GM21528 (cell line): Measurements from ENCODE around the gene PLPPR5.
"Not testable (repeated sequence)": the region's sequence is repeated elsewhere in the genome, so short reads cannot be mapped to it uniquely, and the experiment has no call there.

Experiments used
- ATAC-seq: cut with Tn5 transposase; IDR thresholded peaks from one replicate; pipeline ENCODE4 v1.9.1; 2021; ENCODE audit warnings: mild to moderate bottlenecking, moderate library complexity; ENCODE audit not compliant: unreplicated experiment, low FRiP score

PLPPR5 gene

GRCh38 chr1:99004861-99005442 is at the start of gene PLPPR5:
Gene PLPPR5, minus strand, starts transcription at chr1:99004861. Its CDS starts 190 bp downstream, at chr1:99004671.
- ATAC-seq, result no peak

- ATAC-seq, result no peak
Observed at GRCh38 chr1:99051611-99052283, 47.1 kb upstream of the PLPPR5 start.

GRCh38 chr1:99049745-99050144 is 45.1 kb upstream of the PLPPR5 start:
- no peak for ATAC-seq

GRCh38 chr1:99036746-99037145 is 32.1 kb upstream of the PLPPR5 start:
- not testable (repeated sequence) for ATAC-seq

GRCh38 chr1:99018313-99018712 is 13.7 kb upstream of the PLPPR5 start:
- ATAC-seq, result no peak

- ATAC-seq, result no peak
Observed at GRCh38 chr1:99017655-99018054, 13.0 kb upstream of the PLPPR5 start.

- ATAC-seq, result no peak
Observed at GRCh38 chr1:99010679-99011078, 6.0 kb upstream of the PLPPR5 start.

- ATAC-seq, result no peak
Observed at GRCh38 chr1:99007366-99007765, 2.7 kb upstream of the PLPPR5 start.

GRCh38 chr1:99005537-99005942 is 879 bp upstream of the PLPPR5 start:
- no peak for ATAC-seq

- ATAC-seq, result no peak
Observed at GRCh38 chr1:99004254-99004860, 304 bp downstream of the PLPPR5 start.

- no peak for ATAC-seq
Observed at GRCh38 chr1:99003581-99004253, 944 bp downstream of the PLPPR5 start.

GRCh38 chr1:98992844-98993243 is 11.8 kb downstream of the PLPPR5 start:
- ATAC-seq, result no peak

GRCh38 chr1:98991127-98992012 is 13.3 kb downstream of the PLPPR5 start:
- ATAC-seq, result no peak

GRCh38 chr1:98989556-98989907 is 15.1 kb downstream of the PLPPR5 start:
- ATAC-seq, result no peak

GRCh38 chr1:98988904-98989555 is 15.6 kb downstream of the PLPPR5 start:
- no peak for ATAC-seq

GRCh38 chr1:98985687-98986086 is 19.0 kb downstream of the PLPPR5 start:
- ATAC-seq, result no peak

- no peak for ATAC-seq
Observed at GRCh38 chr1:98981917-98982513, 22.6 kb downstream of the PLPPR5 start.

- no peak for ATAC-seq
Observed at GRCh38 chr1:98979463-98979862, 25.2 kb downstream of the PLPPR5 start.

GRCh38 chr1:98975810-98976209 is 28.9 kb downstream of the PLPPR5 start:
- no peak for ATAC-seq

- ATAC-seq, result no peak
Observed at GRCh38 chr1:98975113-98975512, 29.5 kb downstream of the PLPPR5 start.
